ELF-1 (cell line): ENCODE measurements around the gene HASPIN.

ENCODE experiments used
- DNase-seq: peaks from one replicate; pipeline ENCODE4 v3.0.0-alpha.2; 2016; ENCODE audit warnings: low read depth, low spot score

HASPIN gene

GRCh38 chr17:3723556-3724377 is at the start of gene HASPIN:
TSS of gene HASPIN (plus strand) at chr17:3723903. CDS start at chr17:3723936, 33 bp downstream.
- peak; percentile 94 for DNase-seq

- no peak for DNase-seq
These were observed 47.8 kb upstream of the HASPIN start for GRCh38 chr17:3675886-3676285.

GRCh38 chr17:3678095-3678820 is 45.4 kb upstream of the HASPIN start:
- peak; percentile 66 for DNase-seq

GRCh38 chr17:3678821-3679530 is 44.7 kb upstream of the HASPIN start:
- no peak for DNase-seq

GRCh38 chr17:3679531-3680126 is 44.1 kb upstream of the HASPIN start:
- no peak for DNase-seq

- DNase-seq = no peak
These were observed 42.6 kb upstream of the HASPIN start for GRCh38 chr17:3681057-3681456.

- DNase-seq = no peak
These were observed 42.1 kb upstream of the HASPIN start for GRCh38 chr17:3681565-3681964.

GRCh38 chr17:3682033-3682432 is 41.7 kb upstream of the HASPIN start:
- DNase-seq = no peak

GRCh38 chr17:3683054-3683511 is 40.6 kb upstream of the HASPIN start:
- DNase-seq = peak; percentile 80

GRCh38 chr17:3685174-3685573 is 38.5 kb upstream of the HASPIN start:
- DNase-seq = no peak

- no peak for DNase-seq
These were observed 35.6 kb upstream of the HASPIN start for GRCh38 chr17:3688027-3688553.

- no peak for DNase-seq
These were observed 34.8 kb upstream of the HASPIN start for GRCh38 chr17:3688852-3689261.

GRCh38 chr17:3689262-3690093 is 34.2 kb upstream of the HASPIN start:
- no peak for DNase-seq

GRCh38 chr17:3690094-3690715 is 33.5 kb upstream of the HASPIN start:
- no peak for DNase-seq

GRCh38 chr17:3691617-3692067 is 32.1 kb upstream of the HASPIN start:
- DNase-seq = peak; percentile 41

GRCh38 chr17:3692346-3692745 is 31.4 kb upstream of the HASPIN start:
- DNase-seq = no peak

GRCh38 chr17:3693141-3693540 is 30.6 kb upstream of the HASPIN start:
- no peak for DNase-seq

GRCh38 chr17:3693829-3694231 is 29.9 kb upstream of the HASPIN start:
- no peak for DNase-seq

- no peak for DNase-seq
These were observed 28.5 kb upstream of the HASPIN start for GRCh38 chr17:3695129-3695722.
